RWPE1 (cell line): ENCODE results near the gene CTNNA3.

Source experiments
- CTCF ChIA-PET: fragments of 350-600 bp; sonication (Branson Sonifier 250); formaldehyde crosslinking; extraction: SDS; loops from one replicate; lab custom pipeline; 2021; lab: Yijun Ruan, JAX
- POLR2A ChIA-PET: fragments of 400-600 bp; formaldehyde crosslinking; extraction: SDS; loops from one replicate; lab custom pipeline; 2020; ENCODE audit warnings: antibody characterized with exemption; ENCODE audit not compliant: low non-redundant PET; lab: Yijun Ruan, JAX
- DNase-seq: peaks from one replicate; pipeline ENCODE4 v3.0.0; 2012; ENCODE audit warnings: low spot score
- H3K27ac ChIP-seq: fragments of 450-650 bp; 2 replicates; pipeline ENCODE4 v1.5.1; 2017
- TF ChIP-seq, protein P1 (sequence below): fragments of 450-650 bp; conservative IDR thresholded peaks from 2 replicates; pipeline ENCODE4 v1.5.1; 2017; ENCODE audit warnings: low read depth, mild to moderate bottlenecking

The CTNNA3 gene

DNA sequence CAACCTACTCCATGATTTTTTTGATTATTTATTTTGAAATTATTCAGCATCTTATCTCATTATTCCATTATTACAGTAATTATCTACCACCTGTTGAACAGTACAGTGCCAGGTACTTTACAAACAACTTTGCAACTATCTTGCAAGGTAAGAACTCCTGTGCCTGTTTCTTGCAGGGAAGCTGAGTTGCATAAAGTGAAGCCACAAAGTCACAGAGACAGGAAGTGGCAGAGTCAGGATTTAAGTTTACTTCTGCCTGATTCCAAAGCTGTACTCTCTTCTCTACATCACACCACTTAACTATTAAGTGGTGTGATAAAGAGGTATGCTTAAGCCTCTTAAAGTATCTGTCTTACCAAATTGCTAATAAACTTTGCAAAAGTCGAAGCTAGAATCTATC, 690.0 kb downstream of the CTNNA3 start:
- ChIA-PET CTCF (no interaction called here), POLR2A (no interaction called here)
- H3K27ac ChIP-seq: no peak overlapping the region
- no peak for DNase-seq
- TF ChIP-seq, protein P1, sequence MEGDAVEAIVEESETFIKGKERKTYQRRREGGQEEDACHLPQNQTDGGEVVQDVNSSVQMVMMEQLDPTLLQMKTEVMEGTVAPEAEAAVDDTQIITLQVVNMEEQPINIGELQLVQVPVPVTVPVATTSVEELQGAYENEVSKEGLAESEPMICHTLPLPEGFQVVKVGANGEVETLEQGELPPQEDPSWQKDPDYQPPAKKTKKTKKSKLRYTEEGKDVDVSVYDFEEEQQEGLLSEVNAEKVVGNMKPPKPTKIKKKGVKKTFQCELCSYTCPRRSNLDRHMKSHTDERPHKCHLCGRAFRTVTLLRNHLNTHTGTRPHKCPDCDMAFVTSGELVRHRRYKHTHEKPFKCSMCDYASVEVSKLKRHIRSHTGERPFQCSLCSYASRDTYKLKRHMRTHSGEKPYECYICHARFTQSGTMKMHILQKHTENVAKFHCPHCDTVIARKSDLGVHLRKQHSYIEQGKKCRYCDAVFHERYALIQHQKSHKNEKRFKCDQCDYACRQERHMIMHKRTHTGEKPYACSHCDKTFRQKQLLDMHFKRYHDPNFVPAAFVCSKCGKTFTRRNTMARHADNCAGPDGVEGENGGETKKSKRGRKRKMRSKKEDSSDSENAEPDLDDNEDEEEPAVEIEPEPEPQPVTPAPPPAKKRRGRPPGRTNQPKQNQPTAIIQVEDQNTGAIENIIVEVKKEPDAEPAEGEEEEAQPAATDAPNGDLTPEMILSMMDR: no peak

DNA sequence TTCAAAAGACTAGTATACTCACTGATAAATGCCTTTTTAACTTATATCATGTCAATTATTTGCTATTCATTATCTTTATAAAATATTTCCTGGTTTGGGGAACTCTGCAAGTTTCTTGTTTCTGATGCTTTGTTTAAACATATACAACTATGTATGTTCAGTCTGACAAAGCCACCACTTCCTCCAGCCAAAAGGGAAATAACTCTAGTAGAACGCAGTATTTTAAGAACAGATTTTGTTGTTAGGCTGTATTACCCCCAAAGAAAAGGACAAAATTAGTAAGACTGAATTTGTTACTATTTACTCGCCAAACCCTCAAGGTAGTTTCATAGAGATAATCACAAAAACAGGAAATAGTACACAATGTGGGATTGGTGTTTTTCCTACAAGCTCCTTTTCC, 691.3 kb downstream of the CTNNA3 start:
- TF ChIP-seq, protein P1: no peak
- CTCF ChIA-PET: no interaction called here

GRCh38 chr10:66999762-67000545, 696.0 kb downstream of the CTNNA3 start:
- DNase-seq: no peak
- no peak overlapping the region for H3K27ac ChIP-seq
- TF ChIP-seq, protein P1: no peak
- CTCF ChIA-PET: interaction anchor here (0.5 kb wide), 1 partner anchor 8 kb away, joined by 4 read pairs; no protein-coding TSS in a partner anchor
- POLR2A ChIA-PET: no interaction called here

More for the DNA sequence above, 691.3 kb downstream of the CTNNA3 start:
- POLR2A ChIA-PET: no interaction called here
- no peak overlapping the region for H3K27ac ChIP-seq
- no peak for DNase-seq

GRCh38 chr10:66996996-66997395, 699.0 kb downstream of the CTNNA3 start:
- DNase-seq: no peak
- POLR2A ChIA-PET: no interaction called here
- CTCF ChIA-PET: no interaction called here
- TF ChIP-seq, protein P1: no peak
- H3K27ac ChIP-seq: no peak overlapping the region

DNA sequence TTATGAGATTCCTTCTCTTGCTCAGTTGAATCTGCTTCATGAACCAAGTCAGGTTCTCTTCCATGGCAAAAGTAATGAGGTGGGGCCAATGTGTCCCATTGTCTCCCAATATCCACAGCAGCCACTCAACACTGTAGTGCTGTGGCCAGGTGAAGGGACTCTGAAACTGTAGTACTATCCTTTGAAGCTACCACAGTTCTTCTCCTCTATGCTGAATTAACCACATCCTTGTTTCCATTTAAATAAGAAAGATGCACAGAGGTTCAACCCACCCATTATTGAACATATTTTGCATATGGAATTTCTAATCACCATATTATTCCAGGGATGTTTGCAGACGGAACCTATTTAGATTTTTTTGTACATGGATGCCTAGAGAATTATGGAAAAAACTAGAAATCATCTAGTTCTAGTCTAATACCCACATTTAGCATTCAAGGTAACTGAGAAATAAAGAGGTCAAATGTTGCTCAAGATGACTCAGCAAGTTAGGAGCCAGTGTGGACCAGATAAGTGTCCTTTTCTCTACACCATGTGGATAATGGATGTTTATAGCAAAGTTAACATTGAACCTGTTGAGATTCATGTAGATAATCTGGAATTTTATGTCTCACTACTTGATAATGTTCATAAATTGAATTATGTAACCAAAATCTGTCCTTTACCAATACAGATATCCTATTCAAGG, 705.7 kb downstream of the CTNNA3 start:
- POLR2A ChIA-PET: no interaction called here
- no peak overlapping the region for H3K27ac ChIP-seq
- CTCF ChIA-PET: interaction anchor here (0.6 kb wide), 1 partner anchor 757 kb away, joined by 3 read pairs; no protein-coding TSS in a partner anchor
- TF ChIP-seq, protein P1: no peak
- DNase-seq: no peak

DNA sequence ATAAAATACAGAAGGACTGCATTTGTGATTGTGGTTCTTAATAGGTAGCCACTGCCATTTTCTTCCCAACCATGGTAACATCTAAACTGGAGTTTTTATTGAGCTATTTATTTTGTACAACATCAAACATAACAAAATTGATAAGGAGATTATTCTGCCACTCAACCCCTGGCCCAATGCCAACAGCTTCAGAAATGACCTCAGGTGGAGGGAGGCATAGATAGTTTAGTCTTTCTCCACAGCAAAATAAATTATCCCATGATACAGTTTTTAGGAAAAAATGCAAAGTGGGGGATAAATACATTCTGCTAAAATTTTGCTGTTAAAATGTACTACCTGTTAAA, 712.5 kb downstream of the CTNNA3 start:
- ChIA-PET CTCF (interaction anchor here (0.5 kb wide), 2 partner anchors 11 to 173 kb away, joined by 4 to 5 read pairs; no protein-coding TSS in a partner anchor), POLR2A (no interaction called here)
- H3K27ac ChIP-seq: no peak overlapping the region
- TF ChIP-seq, protein P1: no peak
- DNase-seq: no peak
